Neuronal stem cell (in vitro differentiated cells): ENCODE measurements around the gene NT5E.

Source experiments
- DNase-seq: peaks from one replicate; pipeline ENCODE4 v3.0.0-alpha.2; 2013; ENCODE audit warnings: low spot score
- H2AFZ ChIP-seq: one replicate; pipeline ENCODE4 v1.6.1; 2013; ENCODE audit warnings: mild to moderate bottlenecking, low read length, inconsistent platforms
- H2AK5ac ChIP-seq: 2 replicates; pipeline ENCODE4 v1.6.1; 2013; ENCODE audit warnings: low read depth, mild to moderate bottlenecking, inconsistent platforms, low read length, moderate library complexity, mixed read lengths
- H2BK120ac ChIP-seq: 2 replicates; pipeline ENCODE4 v1.6.1; 2013; ENCODE audit warnings: low read depth, mild to moderate bottlenecking, inconsistent platforms, low read length, moderate library complexity, mixed read lengths
- H2BK12ac ChIP-seq: one replicate; pipeline ENCODE4 v1.6.1; 2013; ENCODE audit warnings: low read length, inconsistent platforms
- H2BK15ac ChIP-seq: 2 replicates; pipeline ENCODE4 v1.6.1; 2013; ENCODE audit warnings: mild to moderate bottlenecking, low read length, inconsistent platforms, mixed read lengths
- H2BK5ac ChIP-seq: one replicate; pipeline ENCODE4 v1.6.1; 2013; ENCODE audit warnings: inconsistent platforms, mild to moderate bottlenecking, low read length, moderate library complexity
- H3K14ac ChIP-seq: one replicate; pipeline ENCODE4 v1.6.1; 2013; ENCODE audit warnings: low read length, inconsistent platforms
- H3K18ac ChIP-seq: 2 replicates; pipeline ENCODE4 v1.6.1; 2013; ENCODE audit warnings: low read length, inconsistent platforms
- H3K23ac ChIP-seq: 2 replicates; pipeline ENCODE4 v1.6.1; 2013; ENCODE audit warnings: low read depth, mild to moderate bottlenecking, mixed read lengths, low read length, inconsistent platforms; ENCODE audit not compliant: poor library complexity
- H3K27ac ChIP-seq: replicated peaks from 3 replicates; pipeline ENCODE4 v1.5.1; 2013; ENCODE audit warnings: low read length, inconsistent platforms
- H3K27me3 ChIP-seq, 3 experiments: 2 replicates each; pipeline ENCODE4 v1.6.1; 2013; ENCODE audit warnings: low read length in 3 of 3, mild to moderate bottlenecking in 2 of 3, inconsistent platforms in 1 of 3, low read depth in 1 of 3, mixed read lengths in 1 of 3, moderate library complexity in 1 of 3; ENCODE audit not compliant: control insufficient read depth in 3 of 3, insufficient read depth in 3 of 3
- H3K36me3 ChIP-seq, 2 donors: replicated peaks in 1 of 2; 2 replicates each; pipeline ENCODE4 v1.6.1; 2013; ENCODE audit warnings: low read length in 2 of 2; ENCODE audit not compliant: control insufficient read depth in 2 of 2, insufficient read depth in 2 of 2
- H3K4ac ChIP-seq: 2 replicates; pipeline ENCODE4 v1.6.1; 2013; ENCODE audit warnings: inconsistent platforms, mild to moderate bottlenecking, low read length, moderate library complexity
- H3K4me1 ChIP-seq, 2 donors: 1 replicate in 1 of 2; 2 replicates in 1 of 2; pipeline ENCODE4 v1.6.1; 2013; ENCODE audit warnings: low read length in 2 of 2, low read depth in 1 of 2; ENCODE audit not compliant: control insufficient read depth in 2 of 2, insufficient read depth in 1 of 2
- H3K4me2 ChIP-seq: one replicate; pipeline ENCODE4 v1.6.1; 2013; ENCODE audit warnings: mild to moderate bottlenecking, low read length, inconsistent platforms; ENCODE audit not compliant: insufficient read depth, poor library complexity, severe bottlenecking
- H3K4me3 ChIP-seq, 2 donors: 2 replicates each; pipeline ENCODE4 v1.5.1; 2013; ENCODE audit warnings: low read length in 2 of 2, mild to moderate bottlenecking in 2 of 2, inconsistent platforms in 1 of 2, moderate library complexity in 1 of 2
- H3K79me1 ChIP-seq: one replicate; pipeline ENCODE4 v1.6.1; 2013; ENCODE audit warnings: low read depth, mild to moderate bottlenecking, inconsistent platforms, low read length, moderate library complexity
- H3K9ac ChIP-seq: one replicate; pipeline ENCODE4 v1.6.1; 2013; ENCODE audit warnings: mild to moderate bottlenecking, low read depth, low read length, inconsistent platforms; ENCODE audit not compliant: poor library complexity
- H3K9me3 ChIP-seq, 2 donors: replicated peaks in 1 of 2; 2 replicates each; pipeline versions ENCODE3 to v1.6.1; 2013; ENCODE audit warnings: low read length in 2 of 2, mild to moderate bottlenecking in 2 of 2, inconsistent platforms in 1 of 2, low read depth in 1 of 2, mixed read lengths in 1 of 2, moderate library complexity in 1 of 2; ENCODE audit not compliant: control insufficient read depth in 2 of 2, insufficient read depth in 1 of 2
- H4K8ac ChIP-seq: one replicate; pipeline ENCODE4 v1.6.1; 2013; ENCODE audit warnings: low read depth, mild to moderate bottlenecking, inconsistent platforms, low read length, moderate library complexity
- H4K91ac ChIP-seq: one replicate; pipeline ENCODE4 v1.6.1; 2013; ENCODE audit warnings: low read length, low read depth, mild to moderate bottlenecking, inconsistent platforms; ENCODE audit not compliant: poor library complexity
- WGBS, 2 donors: extraction: QIAGEN DNeasy Blood & Tissue Kit; methylation state at CpG; one replicate each; pipeline ENCODE4 v1.1.7; 2013; ENCODE audit warnings: missing lambda C conversion rate in 2 of 2, mixed read lengths in 1 of 2; ENCODE audit not compliant: insufficient read length in 2 of 2, insufficient replicate concordance in 1 of 2; ENCODE audit errors: extremely low coverage in 2 of 2; 5-methylcytosine and 5-hydroxymethylcytosine counted together

Gene NT5E

DNA sequence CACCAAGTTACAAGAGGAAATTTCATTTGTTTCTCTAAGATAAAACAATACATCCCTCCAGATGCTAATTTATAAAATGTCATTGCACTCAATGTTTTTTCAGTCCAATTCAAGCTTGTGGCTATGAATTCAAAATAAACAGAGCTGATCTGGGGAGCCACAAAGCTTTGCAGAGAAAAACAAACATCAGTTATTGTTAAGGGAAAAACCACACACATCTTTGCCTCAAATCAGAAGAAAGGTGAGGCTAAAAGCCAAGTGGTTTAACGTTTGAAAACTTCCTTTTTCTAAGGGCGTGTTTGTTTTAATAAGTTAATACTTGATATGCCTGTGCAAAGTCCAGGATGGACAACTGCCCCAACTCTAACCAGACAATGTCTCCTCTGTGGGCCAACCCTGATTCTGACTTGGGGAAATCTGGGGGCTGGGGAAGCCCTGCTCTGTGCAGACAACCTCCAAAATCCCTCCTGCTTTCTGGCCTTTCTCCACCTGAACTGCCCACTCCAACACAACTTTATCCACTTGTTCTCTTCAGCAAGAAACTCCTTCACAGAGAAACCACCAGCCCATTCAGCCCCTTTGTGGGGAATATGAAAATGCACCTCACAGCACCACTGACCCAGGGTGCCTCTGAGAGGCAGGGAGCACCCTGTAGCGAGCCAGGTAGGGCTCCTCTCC lies 44.6 kb upstream of the NT5E start:
- H3K9ac ChIP-seq = no peak overlapping the region
- no peaks in the 10 kb centered on the region for H3K27me3 ChIP-seq
- H3K79me1 ChIP-seq = no peaks in the 10 kb centered on the region
- no peak overlapping the region for H3K23ac ChIP-seq
- no peak overlapping the region for H4K91ac ChIP-seq
- H2BK5ac ChIP-seq = no peak overlapping the region
- H3K4me2 ChIP-seq = no peak overlapping the region
- no peak overlapping the region for H2AK5ac ChIP-seq
- peaks cover 3 to 7% of the 10 kb centered on the region in 2 donors for H3K4me1 ChIP-seq
- H3K36me3 ChIP-seq = no peaks in the 10 kb centered on the region
- no peak overlapping the region for H2AFZ ChIP-seq
- H3K9me3 ChIP-seq = no peaks in the 10 kb centered on the region
- H2BK15ac ChIP-seq = no peak overlapping the region
- H3K18ac ChIP-seq = no peak overlapping the region
- no peak for DNase-seq
- H3K27ac ChIP-seq = no peak overlapping the region
- H2BK12ac ChIP-seq = no peak overlapping the region
- no CpG with 5 or more reads among the region's 3 CpGs for WGBS, 2 donors
- H3K4ac ChIP-seq = no peak overlapping the region
- H4K8ac ChIP-seq = no peak overlapping the region
- H2BK120ac ChIP-seq = no peak overlapping the region
- H3K4me3 ChIP-seq = no peak overlapping the region
- no peak overlapping the region for H3K14ac ChIP-seq

DNA sequence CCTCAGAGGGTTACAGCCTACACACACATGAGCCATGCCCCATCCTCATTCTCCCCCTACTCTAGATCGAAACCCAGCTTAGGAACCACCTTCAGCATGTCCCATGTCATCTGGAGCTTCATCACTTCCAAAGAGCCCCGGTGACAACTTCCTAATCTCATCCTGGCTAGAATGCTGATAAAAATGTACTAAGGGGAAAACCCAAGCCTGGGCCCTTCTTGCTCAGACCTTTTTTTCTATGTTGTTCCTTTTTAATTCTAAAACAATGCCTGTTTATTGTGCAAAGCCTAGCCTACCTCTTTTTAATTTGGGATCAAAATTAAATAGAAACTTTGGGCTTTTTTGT lies 44.1 kb upstream of the NT5E start:
- Histone ChIP-seq H3K4me2 (no peak overlapping the region), H2BK5ac (no peak overlapping the region), H3K18ac (no peak overlapping the region), H3K4me3 (no peak overlapping the region), H2BK120ac (no peak overlapping the region), H3K27me3 (no peaks in the 10 kb centered on the region), H3K23ac (no peak overlapping the region), H3K36me3 (no peaks in the 10 kb centered on the region), H2BK12ac (no peak overlapping the region), H3K4me1 (peaks cover 3 to 7% of the 10 kb centered on the region in 2 donors), H2AK5ac (no peak overlapping the region), H3K14ac (no peak overlapping the region), H4K91ac (no peak overlapping the region), H3K4ac (no peak overlapping the region), H3K79me1 (no peaks in the 10 kb centered on the region), H2AFZ (no peak overlapping the region), H3K9ac (no peak overlapping the region), H3K9me3 (no peaks in the 10 kb centered on the region), H2BK15ac (no peak overlapping the region), H4K8ac (no peak overlapping the region), H3K27ac (no peak overlapping the region)
- no peak for DNase-seq
- WGBS, 2 donors = no CpG with 5 or more reads among the region's 2 CpGs

DNA sequence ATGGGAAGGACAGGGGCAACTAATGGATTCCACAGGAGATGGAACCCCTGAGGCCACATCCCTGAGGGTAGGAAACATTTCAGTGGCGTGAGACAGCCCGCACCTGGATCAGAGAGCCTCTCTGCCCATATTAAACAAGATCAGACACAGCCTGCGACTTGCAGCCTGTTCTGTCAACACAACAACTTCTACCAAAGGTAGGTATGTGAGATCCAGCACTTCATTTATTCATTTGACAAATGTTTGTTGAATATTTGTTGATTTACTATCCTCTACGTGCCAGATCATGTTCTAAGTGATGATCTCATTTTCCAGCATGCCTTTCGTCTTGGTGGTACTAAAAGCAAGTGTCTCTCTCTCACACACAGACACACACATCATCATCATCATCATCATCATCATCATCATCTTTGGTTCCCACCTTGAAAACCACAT lies 43.2 kb upstream of the NT5E start:
- H3K9ac ChIP-seq = no peak overlapping the region
- H2BK120ac ChIP-seq = no peak overlapping the region
- no peaks in the 10 kb centered on the region for H3K79me1 ChIP-seq
- H3K9me3 ChIP-seq = no peaks in the 10 kb centered on the region
- no peak overlapping the region for H2AFZ ChIP-seq
- no peak overlapping the region for H2BK15ac ChIP-seq
- no peak overlapping the region for H3K18ac ChIP-seq
- no peak overlapping the region for H4K8ac ChIP-seq
- no peaks in the 10 kb centered on the region for H3K27me3 ChIP-seq
- H4K91ac ChIP-seq = no peak overlapping the region
- WGBS, 2 donors = no CpG with 5 or more reads among the region's 5 CpGs
- no peak overlapping the region for H3K14ac ChIP-seq
- H3K23ac ChIP-seq = no peak overlapping the region
- H2AK5ac ChIP-seq = no peak overlapping the region
- H2BK12ac ChIP-seq = no peak overlapping the region
- no peak overlapping the region for H2BK5ac ChIP-seq
- no peak overlapping the region for H3K4ac ChIP-seq
- no peak overlapping the region for H3K4me3 ChIP-seq
- no peak for DNase-seq
- no peak overlapping the region for H3K27ac ChIP-seq
- H3K36me3 ChIP-seq = no peaks in the 10 kb centered on the region
- H3K4me2 ChIP-seq = no peak overlapping the region
- peaks cover 3 to 7% of the 10 kb centered on the region in 2 donors for H3K4me1 ChIP-seq

GRCh38 chr6:85408039-85408438 lies 41.8 kb upstream of the NT5E start:
- no peak overlapping the region for H3K27ac ChIP-seq
- no peak overlapping the region for H2BK15ac ChIP-seq
- H3K36me3 ChIP-seq = no peaks in the 10 kb centered on the region
- H2AFZ ChIP-seq = no peak overlapping the region
- H3K4ac ChIP-seq = no peak overlapping the region
- no peak overlapping the region for H3K4me2 ChIP-seq
- H2BK120ac ChIP-seq = no peak overlapping the region
- H3K9me3 ChIP-seq = no peaks in the 10 kb centered on the region
- H3K4me1 ChIP-seq = peaks cover 3 to 7% of the 10 kb centered on the region in 2 donors
- no peak overlapping the region for H3K9ac ChIP-seq
- no peak overlapping the region for H3K14ac ChIP-seq
- H3K27me3 ChIP-seq = no peaks in the 10 kb centered on the region
- H4K8ac ChIP-seq = no peak overlapping the region
- no peak overlapping the region for H2AK5ac ChIP-seq
- no peaks in the 10 kb centered on the region for H3K79me1 ChIP-seq
- H4K91ac ChIP-seq = no peak overlapping the region
- H2BK12ac ChIP-seq = no peak overlapping the region
- no CpG with 5 or more reads among the region's 2 CpGs for WGBS, 2 donors
- H3K23ac ChIP-seq = no peak overlapping the region
- no peak overlapping the region for H3K18ac ChIP-seq
- no peak overlapping the region for H2BK5ac ChIP-seq
- DNase-seq = no peak
- no peak overlapping the region for H3K4me3 ChIP-seq
